Measurements from ENCODE around the gene MTERF1.
"Not testable (repeated sequence)": the region's sequence is repeated elsewhere in the genome, so short reads cannot be mapped to it uniquely, and the experiment has no call there.

Gene MTERF1

GRCh38 chr7:91898240-91898992 is 17.9 kb upstream of the MTERF1 start:
- no peak for TF ChIP-seq CTCF (IDR thresholded peaks at IDR 0.05; ENCODE audit: low read depth, low read length)
- DNase-seq (ENCODE audit: low read depth in 2 of 2) = no peak

GRCh38 chr7:91894781-91895480 is 14.4 kb upstream of the MTERF1 start:
- no peak for TF ChIP-seq CTCF (IDR thresholded peaks at IDR 0.05; ENCODE audit: low read depth, low read length)
- DNase-seq (ENCODE audit: low read depth in 2 of 2) = peak in 1 of 2 donors; percentile 52
- no peak overlapping the region for H3K4me3 ChIP-seq (replicated peaks in 1 of 2; ENCODE audit: low read depth in 2 of 2, low read length in 2 of 2)

More at GRCh38 chr7:91898240-91898992, 17.9 kb upstream of the MTERF1 start:
- H3K4me3 ChIP-seq (replicated peaks in 1 of 2; ENCODE audit: low read depth in 2 of 2, low read length in 2 of 2) = no peak overlapping the region

GRCh38 chr7:91893699-91894098 is 13.2 kb upstream of the MTERF1 start:
- H3K4me3 ChIP-seq (replicated peaks in 1 of 2; ENCODE audit: low read depth in 2 of 2, low read length in 2 of 2); DNase-seq (ENCODE audit: low read depth in 2 of 2): not testable (repeated sequence)

- H3K4me3 ChIP-seq (replicated peaks in 1 of 2; ENCODE audit: low read depth in 2 of 2, low read length in 2 of 2) = no peak overlapping the region
- TF ChIP-seq CTCF (IDR thresholded peaks at IDR 0.05; ENCODE audit: low read depth, low read length) = no peak
- peak; percentile 19 to 49 for DNase-seq (ENCODE audit: low read depth in 2 of 2)
Observed at GRCh38 chr7:91892821-91893340, 12.4 kb upstream of the MTERF1 start.

- no peak for DNase-seq (ENCODE audit: low read depth in 2 of 2)
- no peak for TF ChIP-seq CTCF (IDR thresholded peaks at IDR 0.05; ENCODE audit: low read depth, low read length)
Observed at GRCh38 chr7:91892099-91892705, 11.7 kb upstream of the MTERF1 start.

GRCh38 chr7:91888271-91889175 is 8.0 kb upstream of the MTERF1 start:
- H3K4me3 ChIP-seq (replicated peaks in 1 of 2; ENCODE audit: low read depth in 2 of 2, low read length in 2 of 2); DNase-seq (ENCODE audit: low read depth in 2 of 2): not testable (repeated sequence)

More at GRCh38 chr7:91892099-91892705, 11.7 kb upstream of the MTERF1 start:
- no peak overlapping the region for H3K4me3 ChIP-seq (replicated peaks in 1 of 2; ENCODE audit: low read depth in 2 of 2, low read length in 2 of 2)

GRCh38 chr7:91887336-91888213 is 7.1 kb upstream of the MTERF1 start:
- not testable (repeated sequence) for H3K4me3 ChIP-seq (replicated peaks in 1 of 2; ENCODE audit: low read depth in 2 of 2, low read length in 2 of 2); DNase-seq (ENCODE audit: low read depth in 2 of 2)
